ENCODE results near the gene ADGRE3. TPM values are rescaled to one million over a fixed set of nuclear protein-coding genes. Genes with fewer than 3 reads are reported as not detected.

The ADGRE3 gene
- total and polyA plus RNA-seq, 2 of the 4 experiments (the other 2 are of a cell fraction) = not detected

DNA sequence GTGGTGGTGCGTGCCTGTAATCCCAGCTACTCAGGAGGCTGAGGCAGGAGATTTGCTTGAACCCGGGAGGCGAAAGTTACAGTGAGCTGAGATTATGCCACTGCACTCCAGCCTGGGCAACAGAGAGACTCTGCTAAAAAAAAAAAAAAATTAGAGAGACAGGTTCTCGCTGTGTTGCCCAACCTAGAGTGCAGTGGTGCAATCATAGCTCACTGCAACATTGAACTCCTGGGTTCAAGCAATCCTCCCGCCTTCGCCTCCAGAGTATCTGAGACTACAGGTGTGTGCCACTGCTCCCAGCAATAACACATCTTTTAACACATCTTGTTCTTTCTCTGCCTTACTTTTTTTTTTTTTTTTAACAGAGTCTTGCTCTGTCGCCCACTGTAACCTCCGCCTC is 59.0 kb downstream of the ADGRE3 start:
- CTCF ChIA-PET = no interaction called here
- Histone ChIP-seq H4K5ac (ENCODE audit: low read depth, low read length) (no peak overlapping the region), H4K8ac (ENCODE audit: low read depth in 2 of 2, low read length in 2 of 2) (no peak overlapping the region), H2AK5ac (ENCODE audit: low read depth, low read length) (no peak overlapping the region), H2BK5ac (ENCODE audit: low read depth, low read length, poor library complexity, severe bottlenecking) (no peak overlapping the region), H2BK120ac (ENCODE audit: low read depth, low read length) (no peak overlapping the region), H3K56ac (ENCODE audit: extremely low read depth, insufficient read depth, low read length) (no peak overlapping the region), H2BK15ac (ENCODE audit: low read depth, low read length) (no peak overlapping the region), H2BK20ac (ENCODE audit: low read depth, low read length) (no peak overlapping the region), H3K9me3 (ENCODE audit: control insufficient read depth, insufficient read depth, low read length) (peaks cover 3% of the 10 kb centered on the region; the same call in 1 of the 2 replicates), H3K36me3 (ENCODE audit: control insufficient read depth, insufficient read depth, low read length) (no peaks in the 10 kb centered on the region), H3K23ac (ENCODE audit: low read depth, low read length) (no peak overlapping the region), H4K20me1 (ENCODE audit: insufficient read depth, low read length) (no peaks in the 10 kb centered on the region), H3K27me3 (ENCODE audit: control insufficient read depth, insufficient read depth, low read length) (no peaks in the 10 kb centered on the region), H3K4me1 (ENCODE audit: control insufficient read depth, insufficient read depth, low read length) (no peaks in the 10 kb centered on the region), H3K4me2 (ENCODE audit: low read depth, low read length) (no peak overlapping the region), H4K91ac (ENCODE audit: insufficient read depth, low read depth, low read length) (no peak overlapping the region), H3K27ac (ENCODE audit: insufficient read depth, low read length) (no peak overlapping the region), H3K4ac (ENCODE audit: low read depth, low read length) (no peak overlapping the region), H3K9me1 (ENCODE audit: insufficient read depth, low read length) (no peaks in the 10 kb centered on the region), H3K14ac (replicated peaks; ENCODE audit: low read depth, low read length) (no peak overlapping the region), H3K4me3 (ENCODE audit: insufficient read depth, low read depth, low read length) (no peak overlapping the region), H3K79me1 (ENCODE audit: low read depth in 1 of 2, low read length in 2 of 2) (no peaks in the 10 kb centered on the region), H2AK9ac (replicated peaks; ENCODE audit: low read depth, low read length, poor library complexity) (no peak overlapping the region), H2AFZ (replicated peaks; ENCODE audit: low read length, poor library complexity) (no peak overlapping the region), H3K9ac (ENCODE audit: low read depth, low read length) (no peak overlapping the region), H3K18ac (ENCODE audit: low read depth, low read length) (no peak overlapping the region)
- ATAC-seq (ENCODE audit: low read depth) = no peak
- TF ChIP-seq SMC3 (IDR thresholded peaks at IDR 0.05; ENCODE audit: low read depth, low read length) = no peak
- TF ChIP-seq RCOR1 (IDR thresholded peaks at IDR 0.05; ENCODE audit: insufficient replicate concordance, low read length) = no peak
- no peak for TF ChIP-seq MAZ (IDR thresholded peaks at IDR 0.05; ENCODE audit: borderline replicate concordance, low read depth, low read length)
- TF ChIP-seq BHLHE40 (IDR thresholded peaks at IDR 0.05; ENCODE audit: low read depth, low read length) = no peak
- no peak for TF ChIP-seq MXI1 (IDR thresholded peaks at IDR 0.05; ENCODE audit: borderline replicate concordance, low read depth, low read length)
- POLR2A ChIA-PET (ENCODE audit: unreplicated experiment) = no interaction called here
- dilution Hi-C loops (cut with HindIII; ENCODE audit: low sequenced_read_pairs, unreplicated experiment) (no loop called here), intact Hi-C loops (cut with micrococcal nuclease) (no loop called here), in situ Hi-C loops (cut with MboI; ENCODE audit: low sequenced_read_pairs) (no loop called here)
- WGBS, 2 experiments (ENCODE audit: extremely low coverage in 2 of 2, insufficient read length in 1 of 2) = 60% methylated on average over 3 of the region's 8 CpGs; no CpG with 5 or more reads in 1 of the 2 experiments
- BruUV-seq (replicated peaks) = no TSS peak
- DNase-seq = no peak
